ENCODE measurements around the gene PRRG3.
A peak's percentile ranks its signal among the peaks of the same experiment; 100 is the strongest.

Gene PRRG3

DNA sequence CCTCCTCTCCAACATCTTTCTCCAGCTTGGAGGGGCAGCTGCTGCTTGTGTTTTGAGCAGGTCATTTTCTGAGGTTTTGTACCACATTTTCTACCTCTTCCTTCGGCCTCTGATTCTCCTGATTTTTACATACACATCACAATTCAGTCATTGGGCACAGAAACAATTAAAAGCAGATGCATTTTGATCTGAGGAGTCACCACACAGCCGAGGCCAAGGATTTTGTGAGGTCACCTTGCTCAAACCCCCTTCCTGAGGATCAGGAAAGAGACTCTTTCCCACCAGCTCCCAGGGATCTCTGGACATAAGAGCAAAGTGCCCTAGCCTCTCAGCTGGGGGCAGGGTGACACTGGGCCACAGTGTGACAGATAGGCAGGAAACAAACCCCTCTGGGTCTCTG is 15.2 kb downstream of the PRRG3 start:
- DNase-seq = no peak

GRCh38 chrX:151711154-151711553 is 15.9 kb downstream of the PRRG3 start:
- DNase-seq = no peak

GRCh38 chrX:151711787-151712186 is 16.5 kb downstream of the PRRG3 start:
- no peak for DNase-seq

- DNase-seq = no peak
These were observed 17.0 kb downstream of the PRRG3 start for GRCh38 chrX:151712253-151712652.

DNA sequence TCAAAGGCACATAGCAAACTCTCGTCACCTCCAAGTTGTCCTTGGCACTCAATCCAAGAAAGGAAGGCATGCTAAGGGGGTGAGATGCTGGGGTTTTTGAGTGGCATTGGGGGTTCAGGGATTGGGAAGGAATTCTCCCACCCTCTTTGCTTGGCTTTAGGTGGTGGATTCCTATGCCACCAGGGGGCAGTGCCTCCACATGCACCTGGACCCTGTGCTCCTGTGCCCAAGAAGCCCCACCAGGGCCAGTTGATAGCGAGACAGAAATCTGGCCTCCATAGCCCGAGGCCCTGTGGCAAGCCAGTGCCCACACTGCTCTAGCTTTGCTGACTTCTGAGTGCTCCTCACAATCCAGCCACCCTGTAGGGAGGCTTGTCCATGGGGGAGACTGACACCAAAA is 18.6 kb downstream of the PRRG3 start:
- peak; percentile 10 for DNase-seq

- DNase-seq = no peak
These were observed 19.1 kb downstream of the PRRG3 start for GRCh38 chrX:151714362-151714761.

GRCh38 chrX:151715752-151716151 is 20.5 kb downstream of the PRRG3 start, which contains the start of gene FATE1:
TSS of gene FATE1 (plus strand) at chrX:151716035. CDS start at chrX:151716120, 85 bp downstream.
- no peak for DNase-seq

DNA sequence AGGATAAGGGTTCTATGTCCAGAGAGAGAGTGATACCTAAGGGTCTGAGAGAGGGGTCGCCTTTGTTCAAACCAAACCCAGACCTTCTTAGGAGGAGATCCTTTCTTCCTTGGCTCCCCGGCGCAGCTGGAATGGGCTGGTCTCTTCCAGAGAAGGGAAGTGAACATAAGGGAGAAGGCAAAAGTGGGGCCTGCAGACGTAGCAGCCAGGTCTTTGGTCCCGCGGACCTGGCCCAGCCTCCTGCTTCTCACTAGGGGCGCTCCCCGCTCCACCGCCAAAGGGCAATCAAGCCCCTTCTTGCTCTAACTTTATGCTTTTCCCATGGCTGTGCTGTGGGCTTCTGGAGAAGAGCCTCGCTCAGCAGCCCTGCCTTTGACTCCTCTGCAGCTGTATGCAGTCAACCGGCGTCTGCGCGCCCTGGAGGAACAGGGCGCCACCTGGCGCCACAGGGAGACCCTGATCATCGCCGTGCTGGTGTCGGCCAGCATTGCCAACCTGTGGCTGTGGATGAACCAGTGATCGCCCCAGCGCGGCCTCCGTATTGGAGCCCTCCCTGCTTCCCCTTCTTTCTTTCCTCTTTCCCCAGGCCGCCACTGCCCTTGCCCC is 27.1 kb downstream of the PRRG3 start:
- peak; percentile 48 for DNase-seq

GRCh38 chrX:151723156-151723760 is 28.0 kb downstream of the PRRG3 start:
- no peak for DNase-seq

DNA sequence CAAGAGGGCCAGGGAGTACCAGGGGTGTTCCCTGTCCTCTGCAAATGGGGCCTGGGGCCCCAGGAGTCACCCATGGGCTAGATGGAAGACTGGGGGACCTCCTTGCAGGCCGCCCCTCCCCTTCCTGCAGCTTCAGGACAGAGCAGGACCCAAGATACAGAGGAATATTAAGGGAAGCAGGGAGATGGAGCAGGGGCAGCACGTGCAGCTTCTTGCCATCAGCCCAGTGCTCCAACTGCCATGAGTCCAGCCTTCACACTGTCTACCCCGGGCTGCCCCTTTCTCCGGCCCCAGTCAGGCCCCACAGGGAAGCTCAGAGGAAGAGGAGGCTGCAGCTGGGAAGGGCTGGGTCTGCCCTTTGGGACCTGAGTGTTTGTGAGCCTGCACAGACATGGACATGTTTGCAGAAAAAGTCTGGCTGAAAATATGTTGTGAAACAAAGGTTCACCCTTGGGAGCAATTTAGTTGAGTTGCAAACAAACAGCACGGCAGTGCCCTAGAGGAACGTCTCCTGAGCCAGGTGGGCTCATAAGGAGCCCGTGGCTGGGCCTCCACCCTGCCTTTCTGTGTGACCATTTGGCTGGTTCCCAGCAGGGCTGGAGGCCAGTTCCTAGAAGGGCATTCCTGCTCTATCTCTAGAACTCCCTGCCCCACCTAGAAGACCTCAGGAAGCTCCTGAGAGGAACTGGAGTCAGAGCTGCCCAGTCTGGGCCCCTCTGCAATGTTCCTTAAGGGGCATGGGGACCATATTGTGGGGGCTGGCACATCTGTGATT is 29.5 kb downstream of the PRRG3 start:
- no peak for DNase-seq

GRCh38 chrX:151725338-151725614 is 30.0 kb downstream of the PRRG3 start:
- no peak for DNase-seq

GRCh38 chrX:151726751-151727150 is 31.5 kb downstream of the PRRG3 start:
- DNase-seq = no peak

DNA sequence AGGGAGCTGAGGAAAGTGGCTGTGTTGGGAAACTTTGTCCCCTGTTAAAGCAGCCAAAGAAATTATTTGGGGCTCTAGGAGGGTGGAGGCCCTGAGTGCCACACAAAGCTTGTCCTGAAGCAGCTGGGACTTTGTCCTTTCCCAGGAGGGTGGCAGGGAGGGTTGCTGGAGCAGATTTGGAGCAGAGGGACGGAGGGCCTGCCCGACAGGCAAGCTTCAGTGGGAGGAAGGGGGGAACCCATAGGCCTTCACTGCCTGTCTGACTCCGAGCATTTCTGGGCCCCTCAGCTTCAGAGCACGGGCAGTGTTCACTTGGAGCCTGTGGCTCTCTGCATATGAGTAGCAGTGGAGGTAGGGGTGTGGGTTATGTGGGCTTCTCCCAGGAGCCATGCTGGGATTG is 32.1 kb downstream of the PRRG3 start:
- no peak for DNase-seq

- no peak for DNase-seq
These were observed 33.9 kb downstream of the PRRG3 start for GRCh38 chrX:151729056-151729725.

DNA sequence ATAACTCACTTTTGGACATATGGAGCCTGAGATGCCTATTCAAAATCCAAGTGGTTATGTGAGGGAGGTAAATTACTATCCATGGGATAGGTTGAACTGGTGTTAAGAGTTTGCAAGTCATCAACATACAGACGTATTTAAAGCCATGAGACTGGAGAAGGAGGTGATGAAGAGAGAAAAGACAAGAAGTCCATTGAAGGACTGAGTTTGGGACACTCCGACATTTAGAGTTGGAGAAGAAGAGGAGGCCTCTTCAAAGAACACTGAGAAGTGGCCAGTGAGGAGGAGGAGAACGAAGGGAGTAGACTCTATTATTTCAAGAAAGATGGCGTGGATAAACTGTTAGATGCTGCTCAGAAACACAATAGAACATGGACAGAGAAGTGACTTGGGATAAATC is 39.2 kb downstream of the PRRG3 start, which contains the start of gene CNGA2:
Gene CNGA2, plus strand, starts transcription at position 301 of the 400 bp plus-strand sequence. CDS start 3,738 bp downstream, outside the sequence.
- DNase-seq = no peak

GRCh38 chrX:151735219-151735618 is 40.0 kb downstream of the PRRG3 start:
- no peak for DNase-seq

- DNase-seq = no peak
These were observed 41.4 kb downstream of the PRRG3 start for GRCh38 chrX:151736685-151737084.

DNA sequence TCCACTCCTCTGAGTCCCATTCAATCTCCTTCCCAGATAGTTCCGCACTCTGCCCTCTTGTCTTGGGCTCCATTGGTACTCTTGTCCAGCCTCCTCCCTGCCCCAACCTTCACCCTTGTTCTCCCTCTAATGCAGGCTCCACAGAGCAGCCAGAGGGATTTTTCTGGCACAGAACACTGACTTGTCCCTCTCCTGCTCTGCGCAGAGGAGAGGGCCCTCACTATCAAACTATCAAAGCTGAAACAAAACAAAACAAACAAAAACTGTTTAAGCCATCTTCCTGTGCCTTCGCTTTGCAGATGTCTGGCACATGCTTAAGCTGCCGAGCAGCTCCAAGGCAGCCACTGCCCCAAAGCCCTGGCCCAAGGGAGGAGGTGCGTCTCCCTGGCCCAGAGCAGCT is 42.2 kb downstream of the PRRG3 start:
- DNase-seq = no peak

- no peak for DNase-seq
These were observed 43.5 kb downstream of the PRRG3 start for GRCh38 chrX:151738751-151739150.

- no peak for DNase-seq
These were observed 46.3 kb downstream of the PRRG3 start for GRCh38 chrX:151741606-151742005.

DNA sequence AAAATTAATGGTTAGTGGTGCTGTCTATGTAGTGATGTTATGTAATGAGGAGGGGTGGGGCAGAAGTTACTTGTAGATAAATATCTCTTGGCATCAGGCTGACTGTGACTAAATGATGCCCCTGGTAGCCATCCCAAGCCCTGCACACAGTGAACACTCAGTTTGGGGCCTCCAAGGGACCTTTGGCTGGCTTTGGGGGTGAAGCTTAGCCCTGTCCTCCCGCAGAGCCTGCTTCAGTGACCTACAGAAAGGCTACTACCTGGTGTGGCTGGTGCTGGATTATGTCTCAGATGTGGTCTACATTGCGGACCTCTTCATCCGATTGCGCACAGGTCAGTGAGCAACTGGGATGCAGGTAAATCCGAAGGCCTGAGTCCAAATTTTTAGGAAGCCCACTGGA is 47.1 kb downstream of the PRRG3 start:
- DNase-seq = no peak

GRCh38 chrX:151743651-151744470 is 48.6 kb downstream of the PRRG3 start:
- DNase-seq = no peak

- DNase-seq = no peak
These were observed 50.4 kb downstream of the PRRG3 start for GRCh38 chrX:151745651-151746050.
